ENCODE data around the gene BAIAP3. TPM values are rescaled to one million over a fixed set of nuclear protein-coding genes. Genes with fewer than 3 reads are reported as not detected.
A peak's percentile ranks its signal among the peaks of the same experiment; 100 is the strongest.

Gene BAIAP3
- total and polyA plus RNA-seq, 2 of the 8 experiments (the other 6 are each of a cell fraction or from before 2014, with no cell fraction given): 2.9 to 6.8 TPM

GRCh38 chr16:1378804-1379303 is 45.4 kb downstream of the BAIAP3 start:
- H3K23ac ChIP-seq (ENCODE audit: insufficient read length): no peak overlapping the region
- peaks cover 3 to 23% of the 10 kb centered on the region in 2 experiments for H4K20me1 ChIP-seq (replicated peaks in 1 of 2; ENCODE audit: control insufficient read depth in 1 of 2, insufficient read depth in 2 of 2, low read length in 2 of 2)
- H2BK15ac ChIP-seq (ENCODE audit: low read length): peak overlapping the region; percentile 81; the same call in 1 of the 2 replicates
- WGBS, 2 experiments (ENCODE audit: extremely low coverage in 1 of 2, insufficient coverage in 1 of 2, insufficient read length in 1 of 2, insufficient replicate concordance in 2 of 2, low coverage in 1 of 2, low lambda C conversion rate in 2 of 2, missing lambda C conversion rate in 1 of 2): 5% methylated on average over 26 of the region's 31 CpGs; no CpG with 5 or more reads in 1 of the 2 experiments
- peak overlapping the region; percentile 65 to 87 (median 72) for H3K9ac ChIP-seq (replicated peaks in 1 of 4; ENCODE audit: extremely low read depth in 1 of 4, low read depth in 3 of 4, low read length in 3 of 4)
- H4K91ac ChIP-seq (replicated peaks; ENCODE audit: insufficient read length, low read length): peak overlapping the region; percentile 68
- FAIRE-seq (no peak), DNase-seq (ENCODE audit: low read depth in 1 of 2, low spot score in 2 of 2) (no peak)
- POLR2A ChIA-PET (ENCODE audit: partially characterized antibody): interaction anchor here (0.6 to 4.8 kb wide), 17 partner anchors 9 to 245 kb away, joined by 3 to 44 read pairs (median 4); partner anchors contain the start of genes BAIAP3 and TELO2
- CTCF ChIA-PET (ENCODE audit: partially characterized antibody): interaction anchor here (0.5 to 6.8 kb wide), 10 partner anchors 10 to 325 kb away, joined by 3 to 59 read pairs (median 4); no protein-coding TSS in a partner anchor
- H2BK120ac ChIP-seq (replicated peaks; ENCODE audit: low read depth, low read length): no peak overlapping the region
- H3K79me1 ChIP-seq (ENCODE audit: low read depth, low read length): peaks cover 9% of the 10 kb centered on the region
- H3K4me1 ChIP-seq (replicated peaks in 1 of 4; ENCODE audit: control insufficient read depth in 3 of 4, insufficient read depth in 4 of 4, low read length in 3 of 4): peaks cover 0 to 16% (median 10%) of the 10 kb centered on the region in 4 experiments; a peak in 5 of 7 replicates
- H3K4me3 ChIP-seq (ENCODE audit: extremely low read depth in 1 of 4, insufficient read depth in 2 of 4, low read depth in 3 of 4, low read length in 4 of 4): peak overlapping the region; percentile 63 to 73 (median 70)
- H3K14ac ChIP-seq (ENCODE audit: insufficient read length): no peak overlapping the region
- no peak overlapping the region for H2AFZ ChIP-seq (ENCODE audit: low read length)
- peak overlapping the region; percentile 75; the same call in 1 of the 2 replicates for H2BK5ac ChIP-seq (ENCODE audit: low read depth, low read length)
- no peaks in the 10 kb centered on the region for H3K9me3 ChIP-seq (ENCODE audit: insufficient read depth in 2 of 2, low read depth in 1 of 2, low read length in 1 of 2)
- no peak overlapping the region for H2AK5ac ChIP-seq (ENCODE audit: low read depth, low read length)
- peak overlapping the region; percentile 31 for H4K5ac ChIP-seq (ENCODE audit: insufficient read length, low read depth, low read length)
- peak overlapping the region; percentile 88 for H4K8ac ChIP-seq (ENCODE audit: extremely low read depth, insufficient read depth, low read length)
- H3K4me2 ChIP-seq (ENCODE audit: insufficient read depth in 1 of 2, low read depth in 2 of 2, low read length in 2 of 2): peak overlapping the region; percentile 94 to 95
- no peaks in the 10 kb centered on the region for H3K27me3 ChIP-seq (replicated peaks in 1 of 4; ENCODE audit: control insufficient read depth in 3 of 4, extremely low read depth in 1 of 4, insufficient read depth in 3 of 4, low read length in 3 of 4)
- H3K4ac ChIP-seq (replicated peaks; ENCODE audit: insufficient read length, low read depth, low read length): no peak overlapping the region
- H2BK20ac ChIP-seq (ENCODE audit: low read length): no peak overlapping the region
- peak overlapping the region; percentile 86; the same call in 1 of the 2 replicates for H3K27ac ChIP-seq (ENCODE audit: low read depth, low read length)
- TF ChIP-seq GABPA (IDR thresholded peaks at IDR 0.05; ENCODE audit: borderline replicate concordance, insufficient read depth, low read length) (no peak), BACH1 (IDR thresholded peaks at IDR 0.05; ENCODE audit: low read length) (peak; percentile 98), JUND (IDR thresholded peaks at IDR 0.05; ENCODE audit: low read length) (0 out of 2 replicates have a peak, but pooled peaks have one; percentile 9), MAFK (IDR thresholded peaks at IDR 0.05; ENCODE audit: low read depth, low read length) (peak; percentile 88; the same call in 1 of the 2 replicates), SAP30 (IDR thresholded peaks at IDR 0.05; ENCODE audit: insufficient read depth, insufficient replicate concordance, low read length) (no peak), CREB1 (IDR thresholded peaks at IDR 0.05) (no peak), ATF2 (IDR thresholded peaks at IDR 0.05; ENCODE audit: low read length) (no peak)
- peaks cover 12% of the 10 kb centered on the region for H3K23me2 ChIP-seq (ENCODE audit: low read depth, low read length)
- H3K36me3 ChIP-seq (ENCODE audit: control insufficient read depth in 2 of 4, insufficient read depth in 4 of 4, low read length in 3 of 4): peaks cover 0 to 6% (median 0%) of the 10 kb centered on the region in 4 experiments; a peak in 2 of 8 replicates
- H3K56ac ChIP-seq (replicated peaks; ENCODE audit: insufficient read length, low read depth, low read length): no peak overlapping the region
- H3K79me2 ChIP-seq (ENCODE audit: control insufficient read depth in 1 of 2, insufficient read depth in 2 of 2, low read length in 2 of 2): peaks cover 4 to 19% of the 10 kb centered on the region in 2 experiments; a peak in 2 of 4 replicates
- peak overlapping the region; percentile 83; the same call in 1 of the 2 replicates for H3K18ac ChIP-seq (ENCODE audit: extremely low read depth, low read length)
- H2BK12ac ChIP-seq (ENCODE audit: low read depth, low read length): peak overlapping the region; percentile 12; the same call in 1 of the 2 replicates
